Osteoblast (primary cell): ENCODE results near the gene MTIF3. TPM values are rescaled to one million over a fixed set of nuclear protein-coding genes. Genes with fewer than 3 reads are reported as not detected.

Experiments
- DNase-seq: peaks from one replicate; pipeline ENCODE4 v3.0.0; 2011; ENCODE audit warnings: low spot score, mixed read lengths; ENCODE audit not compliant: insufficient read length; ENCODE audit errors: missing footprints
- H2AFZ ChIP-seq: 2 replicates; pipeline ENCODE4 v1.6.0; 2011; ENCODE audit warnings: mild to moderate bottlenecking, low read length
- H3K27ac ChIP-seq: 2 replicates; pipeline ENCODE4 v1.5.1; 2011; ENCODE audit warnings: mild to moderate bottlenecking, low read depth, low read length, moderate library complexity
- H3K27me3 ChIP-seq: 2 replicates; pipeline ENCODE4 v1.6.0; 2012; ENCODE audit warnings: mild to moderate bottlenecking, control low read depth, inconsistent platforms, low read length, moderate library complexity; ENCODE audit not compliant: insufficient read depth
- H3K36me3 ChIP-seq: 2 replicates; pipeline ENCODE4 v1.5.1; 2011; ENCODE audit warnings: mild to moderate bottlenecking, low read length, control low read depth, moderate library complexity; ENCODE audit not compliant: insufficient read depth
- H3K4me1 ChIP-seq: 2 replicates; pipeline ENCODE4 v1.5.1; 2011; ENCODE audit warnings: mild to moderate bottlenecking, low read length, control low read depth, moderate library complexity; ENCODE audit not compliant: insufficient read depth
- H3K4me2 ChIP-seq: 2 replicates; pipeline ENCODE4 v1.6.0; 2011; ENCODE audit warnings: mild to moderate bottlenecking, low read length; ENCODE audit not compliant: insufficient read depth
- H3K4me3 ChIP-seq: fragments of 200-600 bp; sonication (generic); 3 replicates; pipeline ENCODE4 v1.5.1; 2012; ENCODE audit warnings: mild to moderate bottlenecking, low read length, inconsistent platforms; ENCODE audit not compliant: insufficient read depth
- H3K79me2 ChIP-seq: 2 replicates; pipeline ENCODE4 v1.6.0; 2012; ENCODE audit warnings: mild to moderate bottlenecking, low read length, control low read depth, inconsistent platforms; ENCODE audit not compliant: insufficient read depth
- H3K9me3 ChIP-seq: 2 replicates; pipeline ENCODE4 v1.5.1; 2011; ENCODE audit warnings: low read depth, low read length, control low read depth
- H4K20me1 ChIP-seq: 2 replicates; pipeline ENCODE4 v1.6.0; 2012; ENCODE audit warnings: mild to moderate bottlenecking, low read length, control low read depth; ENCODE audit not compliant: insufficient read depth
- CTCF ChIP-seq: IDR thresholded peaks from 2 replicates; pipeline ENCODE4 v1.5.1; 2011; ENCODE audit warnings: mild to moderate bottlenecking, low read depth, low read length, moderate library complexity; ENCODE audit errors: extremely low read depth
- total RNA-seq: library from RNA; depleted of rRNA; stranded (reverse); fragments of >200 nt; gene quantifications from 2 replicates; pipeline ENCODE4 v1.2.3, GENCODE V29; 2012

The MTIF3 gene
- total RNA-seq, 1 donor = 65.5 TPM

GRCh38 chr13:27440408-27440807 lies 10.0 kb downstream of the MTIF3 start:
- Histone ChIP-seq H4K20me1 (peaks cover 9% of the 10 kb centered on the region), H3K4me2 (no peak overlapping the region), H3K4me3 (no peak overlapping the region), H3K4me1 (no peaks in the 10 kb centered on the region), H2AFZ (no peak overlapping the region), H3K27me3 (no peaks in the 10 kb centered on the region), H3K27ac (no peak overlapping the region), H3K36me3 (peaks cover 32% of the 10 kb centered on the region), H3K79me2 (peaks cover 21% of the 10 kb centered on the region), H3K9me3 (no peaks in the 10 kb centered on the region)
- DNase-seq = no peak
- no peak for TF ChIP-seq CTCF

GRCh38 chr13:27437126-27437525 lies 13.2 kb downstream of the MTIF3 start:
- DNase-seq = peak; percentile 62

GRCh38 chr13:27432611-27433210 lies 17.7 kb downstream of the MTIF3 start:
- no peak for DNase-seq
- peaks cover 81% of the 10 kb centered on the region for H3K36me3 ChIP-seq
- H4K20me1 ChIP-seq = peaks cover 6% of the 10 kb centered on the region
- no peaks in the 10 kb centered on the region for H3K4me1 ChIP-seq
- H3K4me2 ChIP-seq = no peak overlapping the region
- TF ChIP-seq CTCF = no peak
- no peak overlapping the region for H3K4me3 ChIP-seq
- H3K79me2 ChIP-seq = peaks cover 11% of the 10 kb centered on the region
- no peak overlapping the region for H2AFZ ChIP-seq
- no peak overlapping the region for H3K27ac ChIP-seq
- H3K9me3 ChIP-seq = no peaks in the 10 kb centered on the region
- no peaks in the 10 kb centered on the region for H3K27me3 ChIP-seq

More at GRCh38 chr13:27437126-27437525, 13.2 kb downstream of the MTIF3 start:
- Histone ChIP-seq H3K27me3 (no peaks in the 10 kb centered on the region), H3K36me3 (peaks cover 60% of the 10 kb centered on the region), H3K79me2 (peaks cover 6% of the 10 kb centered on the region), H3K4me1 (no peaks in the 10 kb centered on the region), H3K4me2 (no peak overlapping the region), H3K9me3 (no peaks in the 10 kb centered on the region), H3K4me3 (no peak overlapping the region), H3K27ac (no peak overlapping the region), H2AFZ (no peak overlapping the region), H4K20me1 (peaks cover 4% of the 10 kb centered on the region)
- no peak for TF ChIP-seq CTCF

GRCh38 chr13:27432180-27432579 lies 18.2 kb downstream of the MTIF3 start:
- no peak overlapping the region for H2AFZ ChIP-seq
- peaks cover 16% of the 10 kb centered on the region for H3K79me2 ChIP-seq
- H3K4me3 ChIP-seq = no peak overlapping the region
- H3K4me2 ChIP-seq = no peak overlapping the region
- H3K9me3 ChIP-seq = no peaks in the 10 kb centered on the region
- no peaks in the 10 kb centered on the region for H3K4me1 ChIP-seq
- DNase-seq = no peak
- H3K27ac ChIP-seq = no peak overlapping the region
- peaks cover 86% of the 10 kb centered on the region for H3K36me3 ChIP-seq
- H4K20me1 ChIP-seq = peaks cover 6% of the 10 kb centered on the region
- TF ChIP-seq CTCF = no peak
- no peaks in the 10 kb centered on the region for H3K27me3 ChIP-seq
